ENCODE measurements around the gene DUSP8. TPM values are rescaled to one million over a fixed set of nuclear protein-coding genes. Genes with fewer than 3 reads are reported as not detected.

DUSP8 gene
- total RNA-seq, 2 experiments from 2014 or later = 83.9 to 91.2 TPM

- Histone ChIP-seq H3K27me3 (ENCODE audit: control insufficient read depth in 1 of 2, insufficient read depth in 2 of 2, low read length in 2 of 2) (no peaks in the 10 kb centered on the region), H3K9me3 (ENCODE audit: control insufficient read depth in 1 of 2, insufficient read depth in 1 of 2, low read length in 2 of 2) (no peaks in the 10 kb centered on the region), H3K4me3 (ENCODE audit: low read length) (no peak overlapping the region), H3K36me3 (ENCODE audit: insufficient read depth, low read length) (peaks cover 10% of the 10 kb centered on the region), H3K27ac (ENCODE audit: low read depth in 1 of 2, low read length in 2 of 2) (no peak overlapping the region), H3K4me1 (ENCODE audit: insufficient read depth, low read length) (peaks cover 48% of the 10 kb centered on the region)
- DNase-seq (no peak), ATAC-seq (ENCODE audit: poor library complexity) (no peak)
- H3K9me3 Mint-ChIP-seq = no peaks in the 10 kb centered on the region
- H3K4me3 Mint-ChIP-seq = no peak overlapping the region
- peaks cover 10% of the 10 kb centered on the region for H3K36me3 Mint-ChIP-seq (ENCODE audit: low read depth)
- intact Hi-C loops (cut with DNase I, micrococcal nuclease) = no loop called here
- H3K27ac Mint-ChIP-seq = no peak overlapping the region
- H3K4me1 Mint-ChIP-seq (ENCODE audit: low read depth) = peaks cover 37% of the 10 kb centered on the region
- ChIA-PET CTCF (no interaction called here), POLR2A (no interaction called here)
- TF ChIP-seq CTCF (IDR thresholded peaks at IDR 0.05) = no peak
- no peaks in the 10 kb centered on the region for H3K27me3 Mint-ChIP-seq
These were observed 63.1 kb downstream of the DUSP8 start for GRCh38 chr11:1508986-1509385.

DNA sequence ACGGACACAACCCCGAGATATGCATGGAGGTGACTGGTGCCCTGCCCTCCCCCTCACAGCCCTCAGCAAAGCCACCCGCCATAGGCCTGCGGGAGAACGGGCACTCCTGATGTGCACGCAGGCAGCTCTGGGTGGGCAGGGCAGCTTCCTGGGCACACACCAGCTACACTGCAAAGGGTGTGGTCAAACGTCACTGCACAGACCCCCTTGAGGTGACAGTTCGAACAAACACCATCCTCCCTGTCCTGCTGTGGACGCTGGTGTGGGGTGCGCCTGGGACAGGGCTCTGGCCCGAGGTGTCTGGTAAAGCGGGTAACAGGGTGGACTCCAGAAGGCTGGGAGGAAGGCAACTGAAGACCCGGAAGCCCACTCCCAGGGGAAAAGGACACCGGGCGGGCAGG, 63.6 kb downstream of the DUSP8 start:
- Histone ChIP-seq H3K27me3 (ENCODE audit: control insufficient read depth in 1 of 2, insufficient read depth in 2 of 2, low read length in 2 of 2) (no peaks in the 10 kb centered on the region), H3K27ac (ENCODE audit: low read depth in 1 of 2, low read length in 2 of 2) (no peak overlapping the region), H3K9me3 (ENCODE audit: control insufficient read depth in 1 of 2, insufficient read depth in 1 of 2, low read length in 2 of 2) (no peaks in the 10 kb centered on the region), H3K4me3 (ENCODE audit: low read length) (no peak overlapping the region), H3K4me1 (ENCODE audit: insufficient read depth, low read length) (peaks cover 43% of the 10 kb centered on the region), H3K36me3 (ENCODE audit: insufficient read depth, low read length) (peaks cover 10% of the 10 kb centered on the region)
- ATAC-seq (ENCODE audit: poor library complexity) (no peak), DNase-seq (no peak)
- Mint-ChIP-seq H3K27ac (no peak overlapping the region), H3K27me3 (no peaks in the 10 kb centered on the region), H3K36me3 (ENCODE audit: low read depth) (peaks cover 9% of the 10 kb centered on the region), H3K4me3 (no peak overlapping the region), H3K9me3 (no peaks in the 10 kb centered on the region), H3K4me1 (ENCODE audit: low read depth) (peaks cover 32% of the 10 kb centered on the region)
- intact Hi-C loops (cut with DNase I, micrococcal nuclease) = no loop called here
- CTCF ChIA-PET = no interaction called here
- POLR2A ChIA-PET = no interaction called here
- no peak for TF ChIP-seq CTCF (IDR thresholded peaks at IDR 0.05)

- Mint-ChIP-seq H3K4me3 (no peak overlapping the region), H3K9me3 (no peaks in the 10 kb centered on the region), H3K27me3 (no peaks in the 10 kb centered on the region), H3K4me1 (ENCODE audit: low read depth) (peaks cover 27% of the 10 kb centered on the region), H3K36me3 (ENCODE audit: low read depth) (peaks cover 4% of the 10 kb centered on the region), H3K27ac (no peak overlapping the region)
- no peaks in the 10 kb centered on the region for H3K9me3 ChIP-seq (ENCODE audit: control insufficient read depth in 1 of 2, insufficient read depth in 1 of 2, low read length in 2 of 2)
- H3K27me3 ChIP-seq (ENCODE audit: control insufficient read depth in 1 of 2, insufficient read depth in 2 of 2, low read length in 2 of 2) = no peaks in the 10 kb centered on the region
- H3K4me3 ChIP-seq (ENCODE audit: low read length) = no peak overlapping the region
- intact Hi-C loops (cut with DNase I, micrococcal nuclease) = no loop called here
- peaks cover 15% of the 10 kb centered on the region for H3K36me3 ChIP-seq (ENCODE audit: insufficient read depth, low read length)
- POLR2A ChIA-PET = no interaction called here
- H3K4me1 ChIP-seq (ENCODE audit: insufficient read depth, low read length) = peaks cover 43% of the 10 kb centered on the region
- TF ChIP-seq CTCF (IDR thresholded peaks at IDR 0.05) = no peak
- CTCF ChIA-PET = no interaction called here
- ATAC-seq (ENCODE audit: poor library complexity) = no peak
- no peak for DNase-seq
- H3K27ac ChIP-seq (ENCODE audit: low read depth in 1 of 2, low read length in 2 of 2) = no peak overlapping the region
These were observed 64.5 kb downstream of the DUSP8 start for GRCh38 chr11:1507381-1508140.
